IMR-90 (cell line): ENCODE data around the gene WDR54. TPM values are rescaled to one million over a fixed set of nuclear protein-coding genes. Genes with fewer than 3 reads are reported as not detected.

ENCODE experiments used
- ATAC-seq: fragments of 200-7000 bp; cut with Tn5 transposase; 2 replicates; pipeline ENCODE4 v1.9.1; 2020; ENCODE audit warnings: low read depth, mild to moderate bottlenecking, moderate library complexity
- BruUV-seq: library from RNA; stranded (reverse); fragments of 400-500 nt; replicated peaks from 2 replicates; lab custom pipeline; 2021; lab: Mats Ljungman, UMichigan
- CTCF ChIA-PET: fragments of 300-600 bp; formaldehyde crosslinking; extraction: SDS; loops from one replicate; lab custom pipeline; 2021; ENCODE audit warnings: antibody characterized with exemption; lab: Yijun Ruan, JAX
- POLR2A ChIA-PET: fragments of 300-600 bp; sonication (Branson Sonifier 250); formaldehyde crosslinking; loops from one replicate; lab custom pipeline; 2022; ENCODE audit warnings: antibody characterized with exemption; ENCODE audit not compliant: unreplicated experiment; lab: Charles Lee
- DNase-seq: peaks from one replicate; pipeline ENCODE4 v3.0.0; 2013
- H2AFZ ChIP-seq: replicated peaks from 2 replicates; pipeline ENCODE3; 2013; ENCODE audit warnings: low read length, mild to moderate bottlenecking; ENCODE audit not compliant: poor library complexity
- H2AK5ac ChIP-seq: 2 replicates; pipeline ENCODE4 v1.6.1; 2013; ENCODE audit warnings: low read depth, low read length, inconsistent platforms
- H2AK9ac ChIP-seq: replicated peaks from 2 replicates; pipeline ENCODE3; 2013; ENCODE audit warnings: mild to moderate bottlenecking, low read depth, low read length, moderate library complexity; ENCODE audit not compliant: poor library complexity
- H2BK120ac ChIP-seq: 2 replicates; pipeline ENCODE4 v1.6.1; 2013; ENCODE audit warnings: low read depth, low read length, inconsistent platforms
- H2BK15ac ChIP-seq: 3 replicates; pipeline ENCODE4 v1.6.1; 2013; ENCODE audit warnings: low read depth, low read length, inconsistent platforms
- H2BK20ac ChIP-seq: 2 replicates; pipeline ENCODE4 v1.6.1; 2013; ENCODE audit warnings: low read depth, mild to moderate bottlenecking, inconsistent platforms, low read length, moderate library complexity
- H2BK5ac ChIP-seq: 2 replicates; pipeline ENCODE4 v1.6.1; 2013; ENCODE audit warnings: mild to moderate bottlenecking, low read depth, low read length, inconsistent platforms; ENCODE audit not compliant: poor library complexity, severe bottlenecking
- H3K14ac ChIP-seq: replicated peaks from 2 replicates; pipeline ENCODE4 v1.6.1; 2013; ENCODE audit warnings: low read depth, low read length, inconsistent platforms
- H3K18ac ChIP-seq: 2 replicates; pipeline ENCODE4 v1.6.1; 2013; ENCODE audit warnings: low read depth, low read length, control low read depth
- H3K23ac ChIP-seq: 2 replicates; pipeline ENCODE4 v1.6.1; 2013; ENCODE audit warnings: low read depth, low read length, inconsistent platforms
- H3K27ac ChIP-seq: 2 replicates; pipeline ENCODE4 v1.5.1; 2013; ENCODE audit warnings: mild to moderate bottlenecking, control low read depth, low read length; ENCODE audit not compliant: insufficient read depth
- H3K27me3 ChIP-seq: 2 replicates; pipeline ENCODE4 v1.6.1; 2013; ENCODE audit warnings: low read length; ENCODE audit not compliant: control insufficient read depth, insufficient read depth
- H3K36me3 ChIP-seq: 2 replicates; pipeline ENCODE4 v1.6.1; 2013; ENCODE audit warnings: low read length, mixed read lengths; ENCODE audit not compliant: control insufficient read depth, insufficient read depth
- H3K4ac ChIP-seq: 2 replicates; pipeline ENCODE4 v1.6.1; 2013; ENCODE audit warnings: low read depth, low read length, inconsistent platforms
- H3K4me1 ChIP-seq: 2 replicates; pipeline ENCODE4 v1.6.1; 2013; ENCODE audit warnings: low read length, mixed read lengths; ENCODE audit not compliant: control insufficient read depth, insufficient read depth
- H3K4me2 ChIP-seq: 2 replicates; pipeline ENCODE4 v1.6.1; 2013; ENCODE audit warnings: low read depth, mild to moderate bottlenecking, control low read depth, low read length, moderate library complexity
- H3K4me3 ChIP-seq: 2 replicates; pipeline ENCODE4 v1.5.1; 2013; ENCODE audit warnings: low read depth, mild to moderate bottlenecking, control low read depth, low read length, moderate library complexity; ENCODE audit not compliant: insufficient read depth
- H3K56ac ChIP-seq: 2 replicates; pipeline ENCODE4 v1.6.1; 2013; ENCODE audit warnings: low read length, inconsistent platforms; ENCODE audit not compliant: insufficient read depth; ENCODE audit errors: extremely low read depth
- H3K79me1 ChIP-seq, 2 experiments: 2 replicates each; pipeline ENCODE4 v1.6.1; 2013; ENCODE audit warnings: low read length in 2 of 2, inconsistent platforms in 1 of 2, low read depth in 1 of 2
- H3K9ac ChIP-seq: 2 replicates; pipeline ENCODE4 v1.6.1; 2013; ENCODE audit warnings: low read depth, low read length, control low read depth
- H3K9me1 ChIP-seq: 2 replicates; pipeline ENCODE4 v1.6.1; 2013; ENCODE audit warnings: low read length, inconsistent platforms; ENCODE audit not compliant: insufficient read depth
- H3K9me3 ChIP-seq: 2 replicates; pipeline ENCODE4 v1.6.1; 2013; ENCODE audit warnings: low read length; ENCODE audit not compliant: control insufficient read depth, insufficient read depth
- H4K20me1 ChIP-seq: 2 replicates; pipeline ENCODE4 v1.6.1; 2013; ENCODE audit warnings: low read length, inconsistent platforms; ENCODE audit not compliant: insufficient read depth
- H4K5ac ChIP-seq: 2 replicates; pipeline ENCODE4 v1.6.1; 2013; ENCODE audit warnings: mild to moderate bottlenecking, low read depth, low read length, control low read depth
- H4K8ac ChIP-seq, 2 experiments: 2 replicates each; pipeline ENCODE4 v1.6.1; 2013; ENCODE audit warnings: low read depth in 2 of 2, low read length in 2 of 2, control low read depth in 1 of 2, inconsistent platforms in 1 of 2
- H4K91ac ChIP-seq: 2 replicates; pipeline ENCODE4 v1.6.1; 2013; ENCODE audit warnings: low read depth, low read length, inconsistent platforms; ENCODE audit not compliant: insufficient read depth
- BHLHE40 ChIP-seq: fragments of 150-350 bp; IDR thresholded peaks from 2 replicates; pipeline ENCODE4 v1.6.1; 2016; ENCODE audit warnings: mild to moderate bottlenecking, low read depth, low read length
- CEBPB ChIP-seq: IDR thresholded peaks from 2 replicates; pipeline ENCODE4 v1.6.1; 2012; ENCODE audit warnings: low read depth, low read length, improper control_type of control experiment
- CHD1 ChIP-seq: IDR thresholded peaks from 2 replicates; pipeline ENCODE4 v1.6.1; 2012; ENCODE audit warnings: low read depth, low read length, improper control_type of control experiment
- CTCF ChIP-seq: conservative IDR thresholded peaks from 2 replicates; pipeline ENCODE4 v1.5.1; 2012; ENCODE audit warnings: mild to moderate bottlenecking, low read depth, low read length, improper control_type of control experiment
- FOS ChIP-seq: fragments of 150-350 bp; IDR thresholded peaks from 2 replicates; pipeline ENCODE4 v1.6.1; 2016; ENCODE audit warnings: low read depth, low read length
- MAFK ChIP-seq: IDR thresholded peaks from 2 replicates; pipeline ENCODE4 v1.6.1; 2012; ENCODE audit warnings: low read depth, low read length, improper control_type of control experiment
- MAZ ChIP-seq: IDR thresholded peaks from 2 replicates; pipeline ENCODE4 v1.6.1; 2012; ENCODE audit warnings: low read depth, mild to moderate bottlenecking, low read length, improper control_type of control experiment, moderate library complexity, borderline replicate concordance
- MXI1 ChIP-seq: IDR thresholded peaks from 2 replicates; pipeline ENCODE4 v1.6.1; 2012; ENCODE audit warnings: low read depth, mild to moderate bottlenecking, low read length, moderate library complexity, borderline replicate concordance
- NFE2L2 ChIP-seq: fragments of 150-350 bp; IDR thresholded peaks from 2 replicates; pipeline ENCODE4 v1.6.1; 2016; ENCODE audit warnings: low read depth, mild to moderate bottlenecking, low read length
- POLR2A ChIP-seq: IDR thresholded peaks from 2 replicates; pipeline ENCODE4 v1.6.1; 2012; ENCODE audit warnings: mild to moderate bottlenecking, low read depth, low read length
- RCOR1 ChIP-seq: IDR thresholded peaks from 2 replicates; pipeline ENCODE4 v1.6.1; 2012; ENCODE audit warnings: mild to moderate bottlenecking, low read length, improper control_type of control experiment; ENCODE audit not compliant: insufficient replicate concordance
- RFX5 ChIP-seq: IDR thresholded peaks from 2 replicates; pipeline ENCODE4 v1.8.0; 2012; ENCODE audit warnings: low read depth, mild to moderate bottlenecking, low read length, moderate library complexity
- SMC3 ChIP-seq: fragments of 150-350 bp; IDR thresholded peaks from 2 replicates; pipeline ENCODE4 v1.6.1; 2016; ENCODE audit warnings: low read depth, mild to moderate bottlenecking, antibody characterized with exemption, low read length, moderate library complexity
- WGBS, 2 experiments: methylation state at CpG; one replicate each; pipeline versions ENCODE4 v1.1.5 to v1.1.7; 2013; ENCODE audit warnings: missing lambda C conversion rate in 2 of 2; ENCODE audit not compliant: insufficient read length in 1 of 2; ENCODE audit errors: extremely low coverage in 2 of 2; 5-methylcytosine and 5-hydroxymethylcytosine counted together
- dilution Hi-C: fragments of 300-500 bp; cut with HindIII; formaldehyde crosslinking; loops from one replicate; pipeline ENCODE4 v1.14.3; 2018; ENCODE audit warnings: low sequenced_read_pairs; ENCODE audit not compliant: unreplicated experiment
- in situ Hi-C: fragments of 300-500 bp; cut with MboI; formaldehyde crosslinking; loops from 3 replicates; pipeline ENCODE4 v1.14.3; 2019; ENCODE audit warnings: low sequenced_read_pairs, inconsistent platforms, mixed read lengths
- intact Hi-C: fragments of 100-400 bp; cut with micrococcal nuclease; formaldehyde crosslinking; loops from 2 replicates; pipeline ENCODE4 v1.10.0; 2022
- polyA plus RNA-seq, 3 experiments: library from polyadenylated mRNA; depleted of rRNA; stranded (reverse); fragments of >200 nt; gene quantifications; 2 replicates each; pipeline ENCODE4 v1.2.3, GENCODE V29; 2012; ENCODE audit warnings: low replicate concordance in 1 of 3
- total RNA-seq: library from RNA; depleted of rRNA; stranded (reverse); fragments of >200 nt; gene quantifications from 2 replicates; pipeline ENCODE4 v1.2.3, GENCODE V29; 2012
- TF ChIP-seq, protein P1 (sequence below): fragments of 150-350 bp; IDR thresholded peaks from 2 replicates; pipeline ENCODE4 v1.6.1; 2016; ENCODE audit warnings: low read depth, mild to moderate bottlenecking, low read length, moderate library complexity, borderline replicate concordance

Gene WDR54
- total and polyA plus RNA-seq, 2 of the 4 experiments (the other 2 are of a cell fraction) = 47.9 to 57.2 TPM

GRCh38 chr2:74429487-74430451 is 8.2 kb downstream of the WDR54 start:
- H3K4me2 ChIP-seq = no peak overlapping the region
- no peak overlapping the region for H3K4ac ChIP-seq
- H3K27ac ChIP-seq = no peak overlapping the region
- peaks cover 0 to 5% of the 10 kb centered on the region in 2 experiments; a peak in 2 of 4 replicates for H3K79me1 ChIP-seq
- no peak overlapping the region for H3K56ac ChIP-seq
- H4K91ac ChIP-seq = no peak overlapping the region
- no peak overlapping the region for H2AK9ac ChIP-seq
- peaks cover 67% of the 10 kb centered on the region for H3K36me3 ChIP-seq
- peaks cover under 1% of the 10 kb centered on the region; the same call in 1 of the 2 replicates for H3K9me1 ChIP-seq
- H4K5ac ChIP-seq = no peak overlapping the region
- no peak overlapping the region for H3K9ac ChIP-seq
- H4K20me1 ChIP-seq = 0 out of 2 replicates have a peak, but pooled peaks cover 3% of the 10 kb centered on the region
- H2BK20ac ChIP-seq = no peak overlapping the region
- no peak overlapping the region for H2BK5ac ChIP-seq
- CTCF ChIA-PET = no interaction called here
- no peak overlapping the region for H3K23ac ChIP-seq
- H2BK15ac ChIP-seq = no peak overlapping the region
- no peak overlapping the region for H3K4me3 ChIP-seq
- in situ Hi-C loops = no loop called here
- H3K27me3 ChIP-seq = no peaks in the 10 kb centered on the region
- intact Hi-C loops = no loop called here
- ATAC-seq (no peak; the same call in 1 of the 2 replicates), DNase-seq (no peak)
- H4K8ac ChIP-seq = no peak overlapping the region
- no TSS peak for BruUV-seq
- POLR2A ChIA-PET = no interaction called here
- no peak overlapping the region for H2AK5ac ChIP-seq
- no peaks in the 10 kb centered on the region for H3K4me1 ChIP-seq
- no peak overlapping the region for H2AFZ ChIP-seq
- H3K18ac ChIP-seq = no peak overlapping the region
- no peak overlapping the region for H2BK120ac ChIP-seq
- dilution Hi-C loops = no loop called here
- H3K14ac ChIP-seq = no peak overlapping the region
- H3K9me3 ChIP-seq = no peaks in the 10 kb centered on the region
- WGBS, 2 experiments = 84% methylated on average over 11 of the region's 18 CpGs; no CpG with 5 or more reads in 1 of the 2 experiments
- TF ChIP-seq MAFK = no peak
- TF ChIP-seq CEBPB = no peak
- no peak for TF ChIP-seq NFE2L2
- no peak for TF ChIP-seq SMC3
- TF ChIP-seq FOS = no peak
- no peak for TF ChIP-seq RCOR1
- TF ChIP-seq MAZ = no peak
- TF ChIP-seq RFX5 = no peak
- no peak for TF ChIP-seq CHD1
- no peak for TF ChIP-seq BHLHE40
- TF ChIP-seq POLR2A = no peak
- no peak for TF ChIP-seq CTCF
- no peak for TF ChIP-seq MXI1
- TF ChIP-seq, protein P1, sequence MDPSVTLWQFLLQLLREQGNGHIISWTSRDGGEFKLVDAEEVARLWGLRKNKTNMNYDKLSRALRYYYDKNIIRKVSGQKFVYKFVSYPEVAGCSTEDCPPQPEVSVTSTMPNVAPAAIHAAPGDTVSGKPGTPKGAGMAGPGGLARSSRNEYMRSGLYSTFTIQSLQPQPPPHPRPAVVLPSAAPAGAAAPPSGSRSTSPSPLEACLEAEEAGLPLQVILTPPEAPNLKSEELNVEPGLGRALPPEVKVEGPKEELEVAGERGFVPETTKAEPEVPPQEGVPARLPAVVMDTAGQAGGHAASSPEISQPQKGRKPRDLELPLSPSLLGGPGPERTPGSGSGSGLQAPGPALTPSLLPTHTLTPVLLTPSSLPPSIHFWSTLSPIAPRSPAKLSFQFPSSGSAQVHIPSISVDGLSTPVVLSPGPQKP = no peak
